CD4-positive, alpha-beta T cell treated with Interleukin-4 for 1 hour (primary cell): ENCODE results near the gene TSPEAR.
A peak's percentile ranks its signal among the peaks of the same experiment; 100 is the strongest.

Source experiments
- DNase-seq, 2 donors: peaks; one replicate each; pipeline ENCODE4 v3.0.0-alpha.2; 2020 to 2022

TSPEAR gene

GRCh38 chr21:44524414-44525371 is 186.7 kb downstream of the TSPEAR start:
- DNase-seq = no peak

GRCh38 chr21:44523567-44524413 is 187.6 kb downstream of the TSPEAR start:
- DNase-seq = peak in 1 of 2 donors; percentile 3

GRCh38 chr21:44522753-44523204 is 188.6 kb downstream of the TSPEAR start:
- DNase-seq = peak in 1 of 2 donors; percentile 9

GRCh38 chr21:44521928-44522752 is 189.2 kb downstream of the TSPEAR start:
- no peak for DNase-seq

GRCh38 chr21:44521301-44521927 is 190.0 kb downstream of the TSPEAR start:
- DNase-seq = peak in 1 of 2 donors; percentile 8

- DNase-seq = peak in 1 of 2 donors; percentile 10
These were observed 190.8 kb downstream of the TSPEAR start for GRCh38 chr21:44520326-44521300.

GRCh38 chr21:44519346-44520325 is 191.7 kb downstream of the TSPEAR start:
- DNase-seq = no peak

- no peak for DNase-seq
These were observed 192.7 kb downstream of the TSPEAR start for GRCh38 chr21:44518686-44519085.

GRCh38 chr21:44517175-44517899 is 194.0 kb downstream of the TSPEAR start:
- no peak for DNase-seq

- no peak for DNase-seq
These were observed 194.6 kb downstream of the TSPEAR start for GRCh38 chr21:44516828-44517174.

GRCh38 chr21:44516342-44516741 is 195.0 kb downstream of the TSPEAR start:
- no peak for DNase-seq

- DNase-seq = no peak
These were observed 195.8 kb downstream of the TSPEAR start for GRCh38 chr21:44515359-44516165.

- no peak for DNase-seq
These were observed 196.5 kb downstream of the TSPEAR start for GRCh38 chr21:44514746-44515358.

- DNase-seq = no peak
These were observed 197.2 kb downstream of the TSPEAR start for GRCh38 chr21:44514218-44514520.

GRCh38 chr21:44513389-44514217 is 197.8 kb downstream of the TSPEAR start:
- DNase-seq = no peak

GRCh38 chr21:44512496-44513388 is 198.6 kb downstream of the TSPEAR start:
- no peak for DNase-seq
